HepG2 (cell line): ENCODE data around the gene COQ8B. TPM values are rescaled to one million over a fixed set of nuclear protein-coding genes. Genes with fewer than 3 reads are reported as not detected.

Experiments
- ARNTL ChIP-seq: sonication (generic); formaldehyde crosslinking; IDR thresholded peaks from 2 replicates; pipeline ENCODE4 v1.4.0; 2020; ENCODE audit warnings: mild to moderate bottlenecking, missing genetic modification reagents
- EP300 ChIP-seq, 3 experiments: sonication (generic) in 1 of 3; formaldehyde crosslinking in 1 of 3; IDR thresholded peaks; 2 replicates each; pipeline versions ENCODE4 v1.5.1 to v1.6.1; 2011 to 2020; ENCODE audit warnings: low read depth in 2 of 3, low read length in 2 of 3, borderline replicate concordance in 1 of 3, improper control_type of control experiment in 1 of 3, mild to moderate bottlenecking in 1 of 3, missing genetic modification reagents in 1 of 3, moderate library complexity in 1 of 3
- FOSL2 ChIP-seq: sonication (generic); formaldehyde crosslinking; IDR thresholded peaks from 2 replicates; pipeline ENCODE4 v1.4.0; 2020; ENCODE audit warnings: missing genetic modification reagents
- HHEX ChIP-seq: IDR thresholded peaks from 2 replicates; pipeline ENCODE4 v1.6.1; 2016; ENCODE audit warnings: control low read depth
- IRX3 ChIP-seq: sonication (generic); formaldehyde crosslinking; IDR thresholded peaks from 2 replicates; pipeline ENCODE4 v1.8.1; 2023; ENCODE audit warnings: mild to moderate bottlenecking, low read depth, missing genetic modification reagents, borderline replicate concordance
- MED1 ChIP-seq: sonication (generic); formaldehyde crosslinking; IDR thresholded peaks from 2 replicates; pipeline ENCODE4 v1.4.0; 2020; ENCODE audit warnings: missing genetic modification reagents
- RAD21 ChIP-seq: fragments of 450-650 bp; formaldehyde crosslinking; IDR thresholded peaks from 2 replicates; pipeline ENCODE4 v1.5.0; 2020; ENCODE audit warnings: mild to moderate bottlenecking
- RBFOX2 ChIP-seq: fragments of 200-400 bp; formaldehyde crosslinking; IDR thresholded peaks from 2 replicates; pipeline ENCODE4 v1.6.1; 2017; ENCODE audit warnings: low read depth, mild to moderate bottlenecking, low read length
- RCOR2 ChIP-seq: IDR thresholded peaks from 2 replicates; pipeline ENCODE4 v1.6.1; 2016; ENCODE audit warnings: missing biosample characterization, missing genetic modification reagents
- RELA ChIP-seq: sonication (generic); formaldehyde crosslinking; IDR thresholded peaks from 2 replicates; pipeline ENCODE4 v1.4.0; 2020; ENCODE audit warnings: missing genetic modification reagents
- SIX1 ChIP-seq: sonication (generic); formaldehyde crosslinking; IDR thresholded peaks from 2 replicates; pipeline ENCODE4 v1.4.0; 2020; ENCODE audit warnings: missing genetic modification reagents, borderline replicate concordance
- SRF ChIP-seq: IDR thresholded peaks from 2 replicates; pipeline ENCODE4 v1.6.1; 2011; ENCODE audit warnings: mild to moderate bottlenecking, low read depth, low read length, moderate library complexity
- THRA ChIP-seq: sonication (generic); formaldehyde crosslinking; IDR thresholded peaks from 2 replicates; pipeline ENCODE4 v1.4.0; 2020; ENCODE audit warnings: missing genetic modification reagents, borderline replicate concordance
- TOPORS ChIP-seq: sonication (generic); formaldehyde crosslinking; IDR thresholded peaks from 2 replicates; pipeline ENCODE4 v1.8.0; 2023; ENCODE audit warnings: mild to moderate bottlenecking, missing genetic modification reagents
- ZMAT3 ChIP-seq: sonication (generic); formaldehyde crosslinking; conservative IDR thresholded peaks from 2 replicates; pipeline ENCODE4 v1.7.0; 2021; ENCODE audit warnings: missing genetic modification reagents
- ZNF121 ChIP-seq: sonication (generic); formaldehyde crosslinking; IDR thresholded peaks from 2 replicates; pipeline ENCODE4 v1.5.0; 2020; ENCODE audit warnings: mild to moderate bottlenecking, missing genetic modification reagents
- ZNF263 ChIP-seq: sonication (generic); formaldehyde crosslinking; IDR thresholded peaks from 2 replicates; pipeline ENCODE4 v1.4.0; 2020; ENCODE audit warnings: missing genetic modification reagents
- ZNF264 ChIP-seq: sonication (generic); formaldehyde crosslinking; IDR thresholded peaks from 2 replicates; pipeline ENCODE4 v1.4.0; 2020; ENCODE audit warnings: missing genetic modification reagents
- ZNF441 ChIP-seq: sonication (generic); formaldehyde crosslinking; IDR thresholded peaks from 2 replicates; pipeline ENCODE4 v1.7.0; 2021; ENCODE audit warnings: missing genetic modification reagents, borderline replicate concordance
- ZNF570 ChIP-seq: sonication (generic); formaldehyde crosslinking; IDR thresholded peaks from 2 replicates; pipeline ENCODE4 v1.4.0; 2020; ENCODE audit warnings: mild to moderate bottlenecking, missing genetic modification reagents, borderline replicate concordance
- ZNF770 ChIP-seq: sonication (generic); formaldehyde crosslinking; IDR thresholded peaks from 2 replicates; pipeline ENCODE4 v1.5.0; 2020; ENCODE audit warnings: mild to moderate bottlenecking, missing genetic modification reagents
- ZSCAN21 ChIP-seq: sonication (generic); formaldehyde crosslinking; IDR thresholded peaks from 2 replicates; pipeline ENCODE4 v1.8.0; 2022; ENCODE audit warnings: mild to moderate bottlenecking, missing genetic modification reagents, moderate library complexity, borderline replicate concordance
- polyA plus RNA-seq, 8 experiments: library from polyadenylated mRNA; depleted of rRNA in 3 of 8; stranded (reverse) in 7 of 8; unstranded in 1 of 8; fragments of >200 nt; fragmentation: Illumina TruSeq in 4 of 8; extraction: Trizol in 4 of 8; gene quantifications; 2 replicates each; pipeline versions ENCODE4 v1.2.1 to v1.2.3, GENCODE V29; 2011 to 2016; ENCODE audit warnings: low read depth in 4 of 8, missing spikeins in 1 of 8, mixed read lengths in 1 of 8; ENCODE audit not compliant: insufficient read depth in 1 of 8
- total RNA-seq, 5 experiments: library from RNA; depleted of rRNA; stranded (reverse); fragments of >200 nt; fragmentation: Illumina TruSeq; extraction: Trizol; gene quantifications; 2 replicates each; pipeline ENCODE4 v1.2.3, GENCODE V29; 2016; ENCODE audit warnings: low read depth in 1 of 5
- TF ChIP-seq, protein P1 (sequence below): sonication (generic); formaldehyde crosslinking; IDR thresholded peaks from 2 replicates; pipeline ENCODE4 v1.8.1; 2023; ENCODE audit warnings: mild to moderate bottlenecking, missing genetic modification reagents
- TF ChIP-seq, protein P2 (sequence below): sonication (generic); formaldehyde crosslinking; IDR thresholded peaks from 2 replicates; pipeline ENCODE4 v1.4.0; 2020; ENCODE audit warnings: missing genetic modification reagents

Gene COQ8B
- total and polyA plus RNA-seq, 2 of the 13 experiments (the other 11 are each of a cell fraction or from before 2014, with no cell fraction given): 12.3 to 17.2 TPM

- TF ChIP-seq ZNF770 (CRISPR knock-in tag): peak; percentile 84
- no peak for TF ChIP-seq RCOR2 (CRISPR knock-in tag)
- no peak for TF ChIP-seq HHEX (CRISPR knock-in tag)
- 0 out of 2 replicates have a peak, but pooled peaks have one; percentile 22 for TF ChIP-seq ZNF264
- TF ChIP-seq ZMAT3: no peak
- TF ChIP-seq RBFOX2: peak; percentile 58; the same call in 1 of the 2 replicates
- TF ChIP-seq, protein P1, sequence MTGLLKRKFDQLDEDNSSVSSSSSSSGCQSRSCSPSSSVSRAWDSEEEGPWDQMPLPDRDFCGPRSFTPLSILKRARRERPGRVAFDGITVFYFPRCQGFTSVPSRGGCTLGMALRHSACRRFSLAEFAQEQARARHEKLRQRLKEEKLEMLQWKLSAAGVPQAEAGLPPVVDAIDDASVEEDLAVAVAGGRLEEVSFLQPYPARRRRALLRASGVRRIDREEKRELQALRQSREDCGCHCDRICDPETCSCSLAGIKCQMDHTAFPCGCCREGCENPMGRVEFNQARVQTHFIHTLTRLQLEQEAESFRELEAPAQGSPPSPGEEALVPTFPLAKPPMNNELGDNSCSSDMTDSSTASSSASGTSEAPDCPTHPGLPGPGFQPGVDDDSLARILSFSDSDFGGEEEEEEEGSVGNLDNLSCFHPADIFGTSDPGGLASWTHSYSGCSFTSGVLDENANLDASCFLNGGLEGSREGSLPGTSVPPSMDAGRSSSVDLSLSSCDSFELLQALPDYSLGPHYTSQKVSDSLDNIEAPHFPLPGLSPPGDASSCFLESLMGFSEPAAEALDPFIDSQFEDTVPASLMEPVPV (CRISPR knock-in tag): no peak
- TF ChIP-seq ZSCAN21: no peak
- TF ChIP-seq THRA (CRISPR knock-in tag): peak; percentile 21; the same call in 1 of the 2 replicates
- no peak for TF ChIP-seq SRF
- TF ChIP-seq TOPORS (CRISPR knock-in tag): no peak
- TF ChIP-seq ARNTL (CRISPR knock-in tag): 0 out of 2 replicates have a peak, but pooled peaks have one; percentile 41
- peak; percentile 41; the same call in 1 of the 2 replicates for TF ChIP-seq FOSL2 (CRISPR knock-in tag)
- TF ChIP-seq MED1: peak; percentile 27; the same call in 1 of the 2 replicates
- TF ChIP-seq, protein P2, sequence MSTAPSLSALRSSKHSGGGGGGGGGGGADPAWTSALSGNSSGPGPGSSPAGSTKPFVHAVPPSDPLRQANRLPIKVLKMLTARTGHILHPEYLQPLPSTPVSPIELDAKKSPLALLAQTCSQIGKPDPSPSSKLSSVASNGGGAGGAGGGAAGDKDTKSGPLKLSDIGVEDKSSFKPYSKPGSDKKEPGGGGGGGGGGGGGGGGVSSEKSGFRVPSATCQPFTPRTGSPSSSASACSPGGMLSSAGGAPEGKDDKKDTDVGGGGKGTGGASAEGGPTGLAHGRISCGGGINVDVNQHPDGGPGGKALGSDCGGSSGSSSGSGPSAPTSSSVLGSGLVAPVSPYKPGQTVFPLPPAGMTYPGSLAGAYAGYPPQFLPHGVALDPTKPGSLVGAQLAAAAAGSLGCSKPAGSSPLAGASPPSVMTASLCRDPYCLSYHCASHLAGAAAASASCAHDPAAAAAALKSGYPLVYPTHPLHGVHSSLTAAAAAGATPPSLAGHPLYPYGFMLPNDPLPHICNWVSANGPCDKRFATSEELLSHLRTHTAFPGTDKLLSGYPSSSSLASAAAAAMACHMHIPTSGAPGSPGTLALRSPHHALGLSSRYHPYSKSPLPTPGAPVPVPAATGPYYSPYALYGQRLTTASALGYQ (CRISPR knock-in tag): 0 out of 2 replicates have a peak, but pooled peaks have one; percentile 44
- TF ChIP-seq RAD21 (CRISPR knock-in tag): peak; percentile 40; the same call in 1 of the 2 replicates
- TF ChIP-seq ZNF441 (CRISPR knock-in tag): no peak
- TF ChIP-seq ZNF263 (CRISPR knock-in tag): 0 out of 2 replicates have a peak, but pooled peaks have one; percentile 25
- TF ChIP-seq SIX1 (CRISPR knock-in tag): no peak
- TF ChIP-seq IRX3 (CRISPR knock-in tag): no peak
- TF ChIP-seq RELA: no peak
- no peak for TF ChIP-seq ZNF121
- TF ChIP-seq ZNF570 (CRISPR knock-in tag): no peak
- peak in 1 of 2 experiments; percentile 8; a peak in 1 of 4 replicates for TF ChIP-seq EP300 (IDR thresholded peaks at IDR 0.05; ENCODE audit: low read depth in 2 of 2, low read length in 2 of 2)
- no peak for TF ChIP-seq EP300 (CRISPR knock-in tag; IDR thresholded peaks at IDR 0.05; ENCODE audit: borderline replicate concordance)
These were observed 38.0 kb upstream of the COQ8B start (continued) for GRCh38 chr19:40754611-40755247.
